Pancreas (tissue), 10 donors: ENCODE results near the gene DTNBP1. TPM values are rescaled to one million over a fixed set of nuclear protein-coding genes. Genes with fewer than 3 reads are reported as not detected.
A peak's percentile ranks its signal among the peaks of the same experiment; 100 is the strongest.

Experiments used
- ATAC-seq, 4 donors: fragments of 200-7000 bp; cut with Tn5 transposase; one replicate each; pipeline versions ENCODE4 v1.8.0 to v1.9.1; 2020; ENCODE audit warnings: mild to moderate bottlenecking in 4 of 4, moderate library complexity in 4 of 4
- DNase-seq, 6 donors: peaks; one replicate each; pipeline ENCODE4 v3.0.0-alpha.2; 2020
- FAIRE-seq: peaks from 2 replicates; lab custom pipeline; 2012; peaks lifted over from hg19 to GRCh38; lab: Jason Lieb, UNC
- H3K27ac ChIP-seq, 4 donors: fragments of 200-600 bp; sonication (generic); 1 replicate in 3 of 4; 2 replicates in 1 of 4; pipeline versions ENCODE4 v1.5.0 to v1.8.0; 2020
- H3K27me3 ChIP-seq, 4 donors: fragments of 200-600 bp; one replicate each; pipeline ENCODE4 v1.8.0; 2021
- H3K36me3 ChIP-seq, 3 donors: fragments of 200-600 bp; sonication (generic) in 1 of 3; one replicate each; pipeline versions ENCODE4 v1.5.0 to v1.8.0; 2020 to 2021
- H3K4me1 ChIP-seq, 3 donors: fragments of 200-600 bp; one replicate each; pipeline ENCODE4 v1.8.0; 2021
- H3K4me3 ChIP-seq, 4 donors: fragments of 200-600 bp; sonication (generic) in 2 of 4; one replicate each; pipeline versions ENCODE4 v1.5.0 to v1.8.0; 2020 to 2021
- H3K9me3 ChIP-seq, 4 donors: fragments of 200-600 bp; one replicate each; pipeline ENCODE4 v1.8.0; 2021
- CTCF ChIP-seq, 4 donors: fragments of 200-600 bp; sonication (generic) in 3 of 4; IDR thresholded peaks; one replicate each; pipeline versions ENCODE4 v1.5.0 to v1.8.0; 2021; ENCODE audit warnings: antibody characterized with exemption in 4 of 4
- WGBS, 2 donors: extraction: QIAGEN DNeasy Blood & Tissue Kit; methylation state at CpG; one replicate each; pipeline ENCODE4 v1.1.7; 2013; 5-methylcytosine and 5-hydroxymethylcytosine counted together
- intact Hi-C, 3 donors: fragments of 100-400 bp; cut with DNase I; formaldehyde crosslinking; loops; one replicate each; pipeline versions ENCODE4 v1.11.1 to v1.14.2; 2022
- polyA plus RNA-seq, 2 donors: library from polyadenylated mRNA; stranded (reverse); fragments of 200-250 nt; gene quantifications; one replicate each; pipeline ENCODE4 v1.2.3, GENCODE V29; 2013
- total RNA-seq, 6 donors: library from RNA; stranded (reverse); fragmentation: NEBNext Ultra II Directional in 4 of 6; extraction: Animal tissue kit (Norgen Biotek cat#: 25700) in 4 of 6; gene quantifications; one replicate each; pipeline versions ENCODE4 v1.2.1 to v1.2.4, GENCODE V29; 2021 to 2023
- donor health status: healthy with polysubstance abuse.
- donor health status: DM: no; HTN: no; CAD: no; lungs with moderate emphysema.
- donor health status: DM: no; HTN: no; CAD: no.
- donor health status: control.
- donor health status: control.
- donor health status: Bipolar disorder and iron deficiency.
- donor health status: DM: yes; HTN: yes; CAD: no.
- donor health status: DM: no; HTN: no; CAD: no.
- donor health status: DM: no; HTN: no; CAD: no.
- donor health status: DM: yes; HTN: yes; CAD: no.

DTNBP1 gene
- total and polyA plus RNA-seq, 8 donors, result 6.5 to 11.5 (median 8.0) TPM

- TF ChIP-seq CTCF (IDR thresholded peaks at IDR 0.05), result no peak
- intact Hi-C loops, result no loop called here
- H3K4me1 ChIP-seq, result peaks cover 0 to 8% (median 0%) of the 10 kb centered on the region in 3 donors
- ATAC-seq, result no peak
- H3K27ac ChIP-seq, result no peak overlapping the region
- no peak for FAIRE-seq
- H3K36me3 ChIP-seq, result peaks cover 0 to 9% (median 0%) of the 10 kb centered on the region in 3 donors
- H3K9me3 ChIP-seq, result no peaks in the 10 kb centered on the region
- H3K27me3 ChIP-seq, result no peaks in the 10 kb centered on the region
- DNase-seq, result no peak
- no peak overlapping the region for H3K4me3 ChIP-seq
- WGBS, 2 donors, result 69 to 85% methylated on average over 2 of the region's 2 CpGs
Measured at GRCh38 chr6:15485936-15486335, 176.9 kb downstream of the DTNBP1 start.

- FAIRE-seq (no peak), DNase-seq (no peak), ATAC-seq (no peak)
- intact Hi-C loops, result no loop called here
- Histone ChIP-seq H3K36me3 (peaks cover 0 to 9% (median 0%) of the 10 kb centered on the region in 3 donors), H3K4me1 (peaks cover 0 to 8% (median 0%) of the 10 kb centered on the region in 3 donors), H3K9me3 (no peaks in the 10 kb centered on the region), H3K27ac (no peak overlapping the region), H3K4me3 (no peak overlapping the region), H3K27me3 (no peaks in the 10 kb centered on the region)
- no peak for TF ChIP-seq CTCF (IDR thresholded peaks at IDR 0.05)
- 88 to 89% methylated on average over 4 of the region's 4 CpGs for WGBS, 2 donors
Measured at GRCh38 chr6:15484821-15485220, 178.0 kb downstream of the DTNBP1 start.

GRCh38 chr6:15484140-15484539, 178.7 kb downstream of the DTNBP1 start:
- H3K9me3 ChIP-seq, result no peaks in the 10 kb centered on the region
- no peak for TF ChIP-seq CTCF (IDR thresholded peaks at IDR 0.05)
- DNase-seq (no peak), ATAC-seq (peak; percentile 40 to 68 (median 52)), FAIRE-seq (no peak)
- H3K27ac ChIP-seq, result no peak overlapping the region
- no peaks in the 10 kb centered on the region for H3K27me3 ChIP-seq
- 40 to 46% methylated on average over 3 of the region's 3 CpGs for WGBS, 2 donors
- H3K4me1 ChIP-seq, result peaks cover 0 to 8% (median 0%) of the 10 kb centered on the region in 3 donors
- H3K4me3 ChIP-seq, result no peak overlapping the region
- intact Hi-C loops, result no loop called here
- peaks cover 0 to 9% (median 0%) of the 10 kb centered on the region in 3 donors for H3K36me3 ChIP-seq

GRCh38 chr6:15483060-15483459, 179.8 kb downstream of the DTNBP1 start:
- no peak for TF ChIP-seq CTCF (IDR thresholded peaks at IDR 0.05)
- no peak for DNase-seq
- Histone ChIP-seq H3K27ac (no peak overlapping the region), H3K27me3 (no peaks in the 10 kb centered on the region), H3K9me3 (no peaks in the 10 kb centered on the region), H3K4me1 (peaks cover 0 to 8% (median 0%) of the 10 kb centered on the region in 3 donors), H3K4me3 (no peak overlapping the region), H3K36me3 (peaks cover 0 to 7% (median 0%) of the 10 kb centered on the region in 3 donors)
- ATAC-seq, result peak in 1 of 4 donors; percentile 20
- 97 to 100% methylated on average over 1 of the region's 1 CpG for WGBS, 2 donors
- FAIRE-seq, result no peak
- intact Hi-C loops, result no loop called here

GRCh38 chr6:15481390-15482291, 181.2 kb downstream of the DTNBP1 start:
- DNase-seq (no peak), ATAC-seq (no peak), FAIRE-seq (no peak)
- H3K9me3 ChIP-seq, result no peaks in the 10 kb centered on the region
- no peak overlapping the region for H3K4me3 ChIP-seq
- no peaks in the 10 kb centered on the region for H3K27me3 ChIP-seq
- H3K36me3 ChIP-seq, result no peaks in the 10 kb centered on the region
- no peak for TF ChIP-seq CTCF (IDR thresholded peaks at IDR 0.05)
- intact Hi-C loops, result no loop called here
- peaks cover 0 to 8% (median 0%) of the 10 kb centered on the region in 3 donors for H3K4me1 ChIP-seq
- 65 to 79% methylated on average over 10 of the region's 10 CpGs for WGBS, 2 donors
- no peak overlapping the region for H3K27ac ChIP-seq
